Gastrocnemius medialis (tissue), 4 donors: ENCODE results near the gene ZCCHC14. TPM values are rescaled to one million over a fixed set of nuclear protein-coding genes. Genes with fewer than 3 reads are reported as not detected.

Experiments used
- ATAC-seq, 2 donors: fragments of 150-250 bp; one replicate each; pipeline ENCODE4 v1.9.1; 2016
- DNase-seq, 2 donors: peaks; one replicate each; pipeline ENCODE4 v3.0.0-alpha.2; 2019
- H3K27ac ChIP-seq, 4 donors: fragments of 200-600 bp; sonication (generic); 1 replicate in 1 of 4; 2 replicates in 3 of 4; pipeline ENCODE4 v1.5.1; 2016 to 2018; ENCODE audit warnings: mild to moderate bottlenecking in 2 of 4, moderate library complexity in 1 of 4
- H3K27me3 ChIP-seq, 3 donors: fragments of 200-600 bp; sonication (generic) in 2 of 3; 1 replicate in 1 of 3; 2 replicates in 2 of 3; pipeline versions ENCODE4 v1.5.1 to v1.6.0; 2016 to 2019; ENCODE audit warnings: mild to moderate bottlenecking in 1 of 3, moderate library complexity in 1 of 3
- H3K36me3 ChIP-seq, 2 donors: fragments of 200-600 bp; sonication (generic) in 1 of 2; one replicate each; pipeline ENCODE4 v1.5.1; 2017 to 2018
- H3K4me1 ChIP-seq, 2 donors: fragments of 200-600 bp; sonication (generic) in 1 of 2; one replicate each; pipeline ENCODE4 v1.5.1; 2016 to 2017; ENCODE audit warnings: mild to moderate bottlenecking in 2 of 2
- H3K4me3 ChIP-seq, 4 donors: fragments of 200-600 bp; sonication (generic) in 3 of 4; 1 replicate in 1 of 4; 2 replicates in 3 of 4; pipeline ENCODE4 v1.5.1; 2016 to 2019; ENCODE audit warnings: mild to moderate bottlenecking in 2 of 4
- H3K9me3 ChIP-seq, 3 donors: fragments of 200-600 bp; sonication (generic) in 2 of 3; 1 replicate in 1 of 3; 2 replicates in 2 of 3; pipeline ENCODE4 v1.5.1; 2016 to 2019
- CTCF ChIP-seq, 5 experiments: fragments of 450-650 bp in 3 of 5; fragments of 200-600 bp in 2 of 5; sonication (generic) in 2 of 5; IDR thresholded peaks in 4 of 5; conservative IDR thresholded peaks in 1 of 5; 1 replicate in 4 of 5; 2 replicates in 1 of 5; pipeline ENCODE4 v1.5.1; 2016 to 2019; ENCODE audit warnings: antibody characterized with exemption in 5 of 5, mild to moderate bottlenecking in 3 of 5, moderate library complexity in 3 of 5
- POLR2A ChIP-seq, 2 donors: fragments of 450-650 bp; IDR thresholded peaks; one replicate each; pipeline ENCODE4 v1.6.1; 2017; ENCODE audit warnings: antibody characterized with exemption in 2 of 2, mild to moderate bottlenecking in 2 of 2, moderate library complexity in 2 of 2
- in situ Hi-C, 4 donors: fragments of 200-750 bp; cut with MboI; loops; one replicate each; pipeline versions ENCODE4 v1.15.0 to v1.8.0; 2017; ENCODE audit warnings: low sequenced_read_pairs in 4 of 4
- intact Hi-C: fragments of 100-400 bp; cut with DNase I; formaldehyde crosslinking; loops from one replicate; pipeline ENCODE4 v1.15.1; 2023; ENCODE audit warnings: low total_unique reads
- total RNA-seq, 4 donors: library from RNA; depleted of rRNA; stranded (reverse); fragments of >200 nt; gene quantifications; one replicate each; pipeline versions ENCODE4 v1.1.0 to v1.2.3, GENCODE V29; 2016

ZCCHC14 gene
- total RNA-seq, 4 donors from 2014 or later, result 8.9 to 10.7 (median 9.3) TPM

GRCh38 chr16:87458424-87458915 is 34.4 kb downstream of the ZCCHC14 start:
- TF ChIP-seq CTCF (IDR thresholded peaks at IDR 0.05 in 4 of 5, conservative IDR thresholded peaks at IDR 0.05 in 1 of 5) (no peak), POLR2A (IDR thresholded peaks at IDR 0.05) (no peak)
- intact Hi-C loops (no loop called here), in situ Hi-C loops (no loop called here)
- Histone ChIP-seq H3K4me1 (peaks cover 16 to 34% of the 10 kb centered on the region in 2 donors), H3K9me3 (no peaks in the 10 kb centered on the region), H3K36me3 (peaks cover 0 to 21% of the 10 kb centered on the region in 2 donors), H3K27me3 (no peaks in the 10 kb centered on the region), H3K4me3 (no peak overlapping the region), H3K27ac (peak overlapping the region in 1 of 4 donors; percentile 12)
- DNase-seq, result no peak
- no peak for ATAC-seq

GRCh38 chr16:87457709-87458423 is 35.0 kb downstream of the ZCCHC14 start:
- peak overlapping the region in 1 of 4 donors; percentile 12 for H3K27ac ChIP-seq
- no peaks in the 10 kb centered on the region for H3K27me3 ChIP-seq
- peaks cover 11 to 29% of the 10 kb centered on the region in 2 donors for H3K4me1 ChIP-seq
- no peak overlapping the region for H3K4me3 ChIP-seq
- peaks cover 0 to 21% of the 10 kb centered on the region in 2 donors for H3K36me3 ChIP-seq
- DNase-seq (no peak), ATAC-seq (no peak)
- H3K9me3 ChIP-seq, result no peaks in the 10 kb centered on the region
- in situ Hi-C loops, result no loop called here
- intact Hi-C loops, result no loop called here
- TF ChIP-seq CTCF (IDR thresholded peaks at IDR 0.05 in 4 of 5, conservative IDR thresholded peaks at IDR 0.05 in 1 of 5) (no peak), POLR2A (IDR thresholded peaks at IDR 0.05) (no peak)

- intact Hi-C loops, result no loop called here
- DNase-seq (no peak), ATAC-seq (no peak)
- Histone ChIP-seq H3K27ac (no peak overlapping the region), H3K27me3 (no peaks in the 10 kb centered on the region), H3K4me3 (no peak overlapping the region), H3K4me1 (peaks cover 11 to 25% of the 10 kb centered on the region in 2 donors), H3K36me3 (peaks cover 0 to 21% of the 10 kb centered on the region in 2 donors), H3K9me3 (no peaks in the 10 kb centered on the region)
- in situ Hi-C loops, result no loop called here
- TF ChIP-seq CTCF (IDR thresholded peaks at IDR 0.05 in 4 of 5, conservative IDR thresholded peaks at IDR 0.05 in 1 of 5), result no peak
- TF ChIP-seq POLR2A (IDR thresholded peaks at IDR 0.05), result no peak
Observed at GRCh38 chr16:87457061-87457611, 35.7 kb downstream of the ZCCHC14 start.

GRCh38 chr16:87454391-87454790 is 38.4 kb downstream of the ZCCHC14 start:
- no peak for ATAC-seq
- TF ChIP-seq CTCF (IDR thresholded peaks at IDR 0.05 in 4 of 5, conservative IDR thresholded peaks at IDR 0.05 in 1 of 5) (no peak), POLR2A (IDR thresholded peaks at IDR 0.05) (no peak)
- DNase-seq, result no peak
- H3K4me1 ChIP-seq, result peaks cover 8 to 13% of the 10 kb centered on the region in 2 donors
- in situ Hi-C loops, result no loop called here
- H3K9me3 ChIP-seq, result no peaks in the 10 kb centered on the region
- peaks cover 0 to 14% of the 10 kb centered on the region in 2 donors for H3K36me3 ChIP-seq
- no peak overlapping the region for H3K27ac ChIP-seq
- H3K27me3 ChIP-seq, result no peaks in the 10 kb centered on the region
- H3K4me3 ChIP-seq, result no peak overlapping the region
- intact Hi-C loops, result no loop called here
